Measurements from ENCODE around the gene CRADD. TPM values are rescaled to one million over a fixed set of nuclear protein-coding genes. Genes with fewer than 3 reads are reported as not detected.

The CRADD gene
- total and polyA plus RNA-seq, 2 donors (not counting 3 experiments of a cell fraction or from before 2014, with no cell fraction given), result 11.7 to 14.5 TPM

GRCh38 chr12:93912086-93912733 lies 235.0 kb downstream of the CRADD start:
- dilution Hi-C loops (cut with MboI; ENCODE audit: extremely low pct_ligation_motif_present, low sequenced_read_pairs), result no loop called here
- FAIRE-seq, result no peak
- Histone ChIP-seq H3K4me2 (ENCODE audit: insufficient read depth, low read length) (no peak overlapping the region), H3K9me1 (replicated peaks; ENCODE audit: control insufficient read depth, extremely low read depth, insufficient read depth, low read length) (no peaks in the 10 kb centered on the region), H3K27me3 (ENCODE audit: control insufficient read depth in 2 of 2, insufficient read depth in 2 of 2, low read length in 2 of 2) (no peaks in the 10 kb centered on the region), H3K27ac (ENCODE audit: insufficient read depth, low read depth, low read length) (no peak overlapping the region), H3K4me3 (replicated peaks in 1 of 3; ENCODE audit: insufficient read depth in 1 of 3, low read depth in 1 of 3, low read length in 3 of 3) (no peak overlapping the region), H3K4me1 (ENCODE audit: control insufficient read depth, extremely low read depth, insufficient read depth, low read length) (no peaks in the 10 kb centered on the region), H3K9me3 (replicated peaks; ENCODE audit: control insufficient read depth, insufficient read depth, low read length) (no peaks in the 10 kb centered on the region), H3K36me3 (ENCODE audit: control insufficient read depth in 2 of 2, extremely low read depth in 1 of 2, insufficient read depth in 2 of 2, low read length in 2 of 2) (no peaks in the 10 kb centered on the region), H3K79me2 (ENCODE audit: control insufficient read depth, insufficient read depth, low read length) (no peaks in the 10 kb centered on the region), H2AFZ (ENCODE audit: low read depth, low read length) (no peak overlapping the region), H4K20me1 (replicated peaks; ENCODE audit: control insufficient read depth, extremely low read depth, insufficient read depth, low read length) (no peaks in the 10 kb centered on the region), H3K9ac (replicated peaks; ENCODE audit: extremely low read depth, insufficient read depth, low read length) (no peak overlapping the region)
- POLR2A ChIA-PET, result no interaction called here
- TF ChIP-seq POLR2AphosphoS5 (IDR thresholded peaks at IDR 0.05; ENCODE audit: insufficient read depth, low read depth, low read length), result no peak
- TF ChIP-seq CTCF (IDR thresholded peaks at IDR 0.05; ENCODE audit: extremely low read depth in 1 of 2, insufficient read depth in 1 of 2, low read depth in 1 of 2, low read length in 2 of 2), result no peak
- TF ChIP-seq MYC (IDR thresholded peaks at IDR 0.05; ENCODE audit: low read depth, low read length), result no peak
- TF ChIP-seq GATA2 (IDR thresholded peaks at IDR 0.05; ENCODE audit: insufficient read depth, insufficient read length, low read depth, low read length), result no peak
- TF ChIP-seq MAX (IDR thresholded peaks at IDR 0.05; ENCODE audit: insufficient read depth, insufficient read length), result no peak
- no peak for TF ChIP-seq FOS (IDR thresholded peaks at IDR 0.05; ENCODE audit: borderline replicate concordance, insufficient read depth, low read length)
- TF ChIP-seq POLR2A (IDR thresholded peaks at IDR 0.05; ENCODE audit: low read depth, low read length), result no peak
- no peak for TF ChIP-seq JUN (IDR thresholded peaks at IDR 0.05; ENCODE audit: borderline replicate concordance, insufficient read depth, insufficient read length, low read depth)
- TF ChIP-seq EZH2 (IDR thresholded peaks at IDR 0.05; ENCODE audit: borderline replicate concordance, low read depth, low read length, severe bottlenecking), result no peak
- intact Hi-C loops (cut with micrococcal nuclease), result no loop called here
- BruUV-seq (replicated peaks), result no TSS peak
- no peak for DNase-seq (ENCODE audit: low read depth, low spot score)
- CTCF ChIA-PET, result no interaction called here
